Endodermal cell (in vitro differentiated cells): ENCODE measurements around the gene AADACL3. TPM values are rescaled to one million over a fixed set of nuclear protein-coding genes. Genes with fewer than 3 reads are reported as not detected.

Experiments
- DNase-seq: peaks from one replicate; pipeline ENCODE4 v3.0.0-alpha.2; 2017
- H3K27ac ChIP-seq: 2 replicates; pipeline ENCODE4 v1.5.1; 2013; ENCODE audit warnings: mild to moderate bottlenecking, low read depth, low read length, moderate library complexity
- H3K27me3 ChIP-seq: 2 replicates; pipeline ENCODE4 v1.6.1; 2013; ENCODE audit warnings: mild to moderate bottlenecking, low read length, moderate library complexity; ENCODE audit not compliant: insufficient read depth, control insufficient read depth, poor library complexity, severe bottlenecking
- H3K36me3 ChIP-seq: 2 replicates; pipeline ENCODE4 v1.7.0; 2013; ENCODE audit warnings: mild to moderate bottlenecking, low read length, moderate library complexity; ENCODE audit not compliant: control insufficient read depth, insufficient read depth
- H3K4me1 ChIP-seq: one replicate; pipeline ENCODE4 v1.7.0; 2013; ENCODE audit warnings: low read length; ENCODE audit not compliant: control insufficient read depth, insufficient read depth
- H3K4me3 ChIP-seq: 2 replicates; pipeline ENCODE4 v1.5.1; 2013; ENCODE audit warnings: mild to moderate bottlenecking, low read length, moderate library complexity
- H3K9ac ChIP-seq: 2 replicates; pipeline ENCODE4 v1.6.1; 2013; ENCODE audit warnings: mild to moderate bottlenecking, low read length, moderate library complexity; ENCODE audit not compliant: poor library complexity, severe bottlenecking; ENCODE audit errors: extremely low read depth
- H3K9me3 ChIP-seq: 2 replicates; pipeline ENCODE4 v1.6.1; 2013; ENCODE audit warnings: mild to moderate bottlenecking, low read length, moderate library complexity; ENCODE audit not compliant: control insufficient read depth
- H3K27ac Mint-ChIP-seq: 2 replicates; pipeline ENCODE4 v1.8.0; 2020; ENCODE audit warnings: mixed read lengths
- H3K27me3 Mint-ChIP-seq: 2 replicates; pipeline ENCODE4 v1.8.0; 2021; ENCODE audit warnings: mild to moderate bottlenecking, mixed read lengths; ENCODE audit not compliant: insufficient read depth
- H3K36me3 Mint-ChIP-seq: 2 replicates; pipeline ENCODE4 v1.8.0; 2020; ENCODE audit warnings: low read depth, mixed read lengths
- H3K4me1 Mint-ChIP-seq: 2 replicates; pipeline ENCODE4 v1.8.0; 2020; ENCODE audit warnings: mixed read lengths
- H3K4me3 Mint-ChIP-seq: 2 replicates; pipeline ENCODE4 v1.8.0; 2020; ENCODE audit warnings: mild to moderate bottlenecking, moderate library complexity, mixed read lengths
- H3K9me3 Mint-ChIP-seq: 2 replicates; pipeline ENCODE4 v1.8.0; 2020; ENCODE audit warnings: mild to moderate bottlenecking, mixed read lengths
- WGBS, 2 experiments: methylation state at CpG; one replicate each; pipeline versions ENCODE4 v1.1.5 to v1.1.7; 2013; ENCODE audit warnings: missing lambda C conversion rate in 2 of 2, mixed read lengths in 1 of 2; ENCODE audit not compliant: insufficient coverage in 1 of 2, insufficient read length in 1 of 2; 5-methylcytosine and 5-hydroxymethylcytosine counted together
- total RNA-seq, 2 donors: library from RNA; stranded (reverse); fragmentation: NEBNext Ultra II Directional in 1 of 2; extraction: Animal tissue kit (Norgen Biotek cat#: 25700) in 1 of 2; gene quantifications; 2 replicates in 1 of 2; 3 replicates in 1 of 2; pipeline ENCODE4 v1.2.1, GENCODE V29; 2021
- TF ChIP-seq, protein P1 (sequence below): fragments of 200-600 bp; sonication (generic); conservative IDR thresholded peaks from 2 replicates; pipeline ENCODE4 v1.5.0; 2021; ENCODE audit warnings: antibody characterized with exemption, mild to moderate bottlenecking

AADACL3 gene
- total RNA-seq, 2 donors from 2014 or later, result 0.24 TPM; not detected in 1

GRCh38 chr1:12692967-12693782 lies 22.7 kb upstream of the AADACL3 start:
- TF ChIP-seq, protein P1, sequence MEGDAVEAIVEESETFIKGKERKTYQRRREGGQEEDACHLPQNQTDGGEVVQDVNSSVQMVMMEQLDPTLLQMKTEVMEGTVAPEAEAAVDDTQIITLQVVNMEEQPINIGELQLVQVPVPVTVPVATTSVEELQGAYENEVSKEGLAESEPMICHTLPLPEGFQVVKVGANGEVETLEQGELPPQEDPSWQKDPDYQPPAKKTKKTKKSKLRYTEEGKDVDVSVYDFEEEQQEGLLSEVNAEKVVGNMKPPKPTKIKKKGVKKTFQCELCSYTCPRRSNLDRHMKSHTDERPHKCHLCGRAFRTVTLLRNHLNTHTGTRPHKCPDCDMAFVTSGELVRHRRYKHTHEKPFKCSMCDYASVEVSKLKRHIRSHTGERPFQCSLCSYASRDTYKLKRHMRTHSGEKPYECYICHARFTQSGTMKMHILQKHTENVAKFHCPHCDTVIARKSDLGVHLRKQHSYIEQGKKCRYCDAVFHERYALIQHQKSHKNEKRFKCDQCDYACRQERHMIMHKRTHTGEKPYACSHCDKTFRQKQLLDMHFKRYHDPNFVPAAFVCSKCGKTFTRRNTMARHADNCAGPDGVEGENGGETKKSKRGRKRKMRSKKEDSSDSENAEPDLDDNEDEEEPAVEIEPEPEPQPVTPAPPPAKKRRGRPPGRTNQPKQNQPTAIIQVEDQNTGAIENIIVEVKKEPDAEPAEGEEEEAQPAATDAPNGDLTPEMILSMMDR, result no peak
- Mint-ChIP-seq H3K27me3 (no peaks in the 10 kb centered on the region), H3K4me3 (no peak overlapping the region), H3K9me3 (no peaks in the 10 kb centered on the region), H3K36me3 (no peaks in the 10 kb centered on the region), H3K4me1 (no peaks in the 10 kb centered on the region), H3K27ac (no peak overlapping the region)
- Histone ChIP-seq H3K36me3 (no peaks in the 10 kb centered on the region), H3K27me3 (no peaks in the 10 kb centered on the region), H3K9ac (no peak overlapping the region), H3K4me1 (no peaks in the 10 kb centered on the region), H3K9me3 (no peaks in the 10 kb centered on the region), H3K27ac (no peak overlapping the region), H3K4me3 (no peak overlapping the region)
- WGBS, 2 experiments, result 87 to 89% methylated on average over 6 to 10 of the region's 10 CpGs
- DNase-seq, result no peak

DNA sequence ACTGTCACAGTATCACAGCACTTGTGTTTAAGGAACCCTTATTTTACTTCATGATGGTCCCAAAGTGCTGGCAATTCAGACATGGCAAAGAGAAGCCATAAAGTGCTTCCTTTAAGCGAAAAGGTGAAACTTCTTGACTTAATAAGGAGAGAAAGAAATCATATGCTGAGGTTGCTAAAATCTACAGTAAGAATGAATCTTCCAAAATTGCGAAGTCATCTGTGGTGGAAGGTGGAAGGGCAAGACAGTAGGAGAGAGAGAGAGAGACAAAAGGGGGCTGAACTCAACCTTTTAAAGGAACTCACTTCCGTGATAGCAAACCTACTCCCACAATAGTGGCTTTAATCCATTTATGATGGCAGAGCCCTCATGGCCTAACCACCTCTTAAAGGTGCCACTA lies 19.3 kb upstream of the AADACL3 start:
- Histone ChIP-seq H3K27me3 (no peaks in the 10 kb centered on the region), H3K36me3 (no peaks in the 10 kb centered on the region)

GRCh38 chr1:12697397-12697796 lies 18.5 kb upstream of the AADACL3 start:
- Mint-ChIP-seq H3K36me3 (no peaks in the 10 kb centered on the region), H3K4me1 (no peaks in the 10 kb centered on the region), H3K9me3 (peaks cover 3% of the 10 kb centered on the region), H3K27ac (no peak overlapping the region), H3K4me3 (no peak overlapping the region), H3K27me3 (no peaks in the 10 kb centered on the region)
- DNase-seq, result no peak
- H3K27me3 ChIP-seq, result no peaks in the 10 kb centered on the region
- H3K9me3 ChIP-seq, result no peaks in the 10 kb centered on the region
- TF ChIP-seq, protein P1, result no peak
- no peaks in the 10 kb centered on the region for H3K4me1 ChIP-seq
- no peak overlapping the region for H3K9ac ChIP-seq
- no peak overlapping the region for H3K4me3 ChIP-seq
- no peak overlapping the region for H3K27ac ChIP-seq
- WGBS, 2 experiments, result 77 to 90% methylated on average over 3 of the region's 3 CpGs
- no peaks in the 10 kb centered on the region for H3K36me3 ChIP-seq

More for the DNA sequence above, 19.3 kb upstream of the AADACL3 start:
- H3K4me3 ChIP-seq, result no peak overlapping the region
- H3K9ac ChIP-seq, result no peak overlapping the region
- H3K27me3 Mint-ChIP-seq, result no peaks in the 10 kb centered on the region
- no peak overlapping the region for H3K27ac ChIP-seq
- no peak overlapping the region for H3K4me3 Mint-ChIP-seq
- H3K9me3 Mint-ChIP-seq, result peaks cover 3% of the 10 kb centered on the region
- no peaks in the 10 kb centered on the region for H3K9me3 ChIP-seq
- H3K4me1 Mint-ChIP-seq, result no peaks in the 10 kb centered on the region
- no peaks in the 10 kb centered on the region for H3K36me3 Mint-ChIP-seq
- 90 to 94% methylated on average over 2 to 3 of the region's 3 CpGs for WGBS, 2 experiments
- no peak for DNase-seq
- H3K4me1 ChIP-seq, result no peaks in the 10 kb centered on the region
- no peak overlapping the region for H3K27ac Mint-ChIP-seq
- TF ChIP-seq, protein P1, result no peak
